SIG-M5 (cell line): Measurements from ENCODE around the gene CTSH.
"Not testable (repeated sequence)": the region's sequence is repeated elsewhere in the genome, so short reads cannot be mapped to it uniquely, and the experiment has no call there.

Experiments
- DNase-seq: peaks from one replicate; lab custom pipeline; 2025; lab: John Stamatoyannopoulos, UW

Gene CTSH

DNA sequence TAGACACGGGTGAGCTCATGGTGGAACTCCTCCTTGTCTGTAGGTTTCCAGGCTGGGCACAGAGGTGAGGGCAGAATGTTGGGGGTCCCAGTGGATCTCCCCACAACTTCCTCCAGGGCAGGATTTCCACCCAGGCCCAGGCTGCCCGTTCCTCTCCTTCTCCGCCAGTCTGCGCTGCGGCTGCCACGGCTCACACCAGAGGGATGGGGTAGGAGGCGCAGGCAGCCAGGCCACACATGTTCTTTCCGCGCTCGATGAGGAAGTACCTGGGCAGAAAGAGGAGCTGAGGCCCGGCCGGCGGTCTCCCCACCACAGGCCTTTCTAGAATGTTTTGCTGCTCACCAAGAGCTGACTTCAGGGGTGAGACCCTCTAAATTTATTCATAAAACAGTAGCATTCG, 22.9 kb downstream of the CTSH start:
- DNase-seq: no peak

DNA sequence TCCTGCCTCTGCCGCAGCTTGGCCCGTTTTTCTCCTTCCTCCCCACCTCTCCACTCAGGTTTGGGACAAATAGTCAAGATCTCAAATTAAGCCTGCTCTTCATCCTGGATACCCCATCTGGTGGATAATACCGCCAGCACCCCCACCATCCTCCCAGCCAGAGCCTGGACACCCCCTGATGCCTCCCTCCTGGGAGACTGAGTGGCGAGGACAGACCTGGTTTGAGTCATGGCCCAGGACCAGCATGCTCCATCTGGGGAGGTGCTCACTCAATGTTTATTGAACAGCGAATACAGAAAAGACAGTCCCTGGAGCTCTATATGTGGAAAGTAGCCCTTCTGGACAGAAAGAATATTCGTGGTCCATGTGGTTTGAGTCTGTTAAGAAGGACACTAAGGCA, 23.3 kb downstream of the CTSH start:
- DNase-seq: no peak

DNA sequence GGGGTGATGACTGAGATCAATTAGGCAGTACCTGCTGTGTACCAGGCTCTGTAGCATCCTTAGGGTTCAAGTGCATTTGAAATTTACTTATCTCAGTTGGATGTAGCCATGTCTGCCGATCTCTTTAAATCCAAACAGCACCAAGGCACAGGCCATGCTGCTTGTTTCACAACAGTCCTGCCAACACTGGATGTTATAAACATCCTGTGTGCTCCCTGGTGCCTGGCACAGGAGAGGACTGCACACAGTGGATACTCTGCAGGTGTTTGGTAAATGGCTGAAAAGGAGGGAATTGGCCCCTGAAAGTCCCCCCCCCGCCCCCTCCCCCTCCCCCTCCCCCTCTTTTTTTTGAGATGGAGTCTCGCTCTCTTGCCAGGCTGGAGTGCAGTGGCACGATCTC, 27.0 kb downstream of the CTSH start:
- DNase-seq: no peak

DNA sequence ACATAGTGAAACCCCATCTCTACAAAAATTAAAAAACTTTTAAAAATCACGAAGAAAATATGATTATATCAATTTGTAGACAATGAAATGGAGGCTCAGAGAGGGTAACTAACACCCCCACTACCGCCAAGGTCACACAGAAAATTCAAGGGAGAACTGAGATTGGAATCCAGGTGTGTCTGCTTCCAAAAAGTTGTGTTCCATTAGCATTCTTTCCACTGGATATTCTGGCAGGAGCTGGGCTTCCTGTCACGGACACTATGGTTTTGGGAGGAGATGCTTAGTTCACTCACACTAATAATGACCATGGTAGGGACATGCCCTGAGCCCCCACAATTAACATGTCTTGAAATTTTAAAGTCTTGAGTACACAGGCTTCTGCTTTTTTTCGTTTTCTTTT, 28.8 kb downstream of the CTSH start:
- DNase-seq: no peak

DNA sequence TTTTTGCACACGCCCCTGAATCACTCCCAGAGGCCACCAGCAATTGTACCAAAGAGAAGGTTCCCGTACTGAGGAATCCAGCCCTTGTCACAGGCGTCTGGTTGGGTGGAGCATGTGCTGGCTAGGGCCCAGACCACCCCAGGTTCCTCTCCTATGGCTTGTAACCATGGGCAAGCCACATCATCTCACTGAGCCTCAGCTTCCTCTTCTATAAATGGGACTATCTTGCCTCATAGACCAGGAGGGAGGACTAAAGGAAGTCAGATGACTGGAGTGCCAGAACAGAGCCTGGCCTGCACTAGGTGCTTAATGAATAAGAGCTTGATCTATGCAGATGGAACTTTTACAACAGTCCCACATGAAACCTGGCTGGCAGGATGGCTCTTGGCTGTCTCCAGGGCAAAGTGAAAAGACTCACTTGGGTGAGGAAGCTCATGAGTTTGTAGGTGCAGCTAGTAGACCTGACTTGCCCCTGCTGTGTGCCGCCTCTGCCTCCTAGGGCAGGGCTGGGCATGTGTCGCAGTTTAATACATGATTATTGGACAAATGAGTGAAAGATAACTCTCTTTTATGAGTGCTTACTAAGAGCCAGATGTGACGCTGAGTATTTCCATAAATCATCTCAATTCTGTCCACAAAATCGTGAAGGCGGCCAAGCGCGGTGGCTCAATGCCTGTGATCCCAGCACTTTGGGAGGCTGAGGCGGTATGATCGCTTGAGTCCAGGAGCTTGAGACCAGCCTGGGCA, 29.3 kb downstream of the CTSH start:
- peak; percentile 55 for DNase-seq

DNA sequence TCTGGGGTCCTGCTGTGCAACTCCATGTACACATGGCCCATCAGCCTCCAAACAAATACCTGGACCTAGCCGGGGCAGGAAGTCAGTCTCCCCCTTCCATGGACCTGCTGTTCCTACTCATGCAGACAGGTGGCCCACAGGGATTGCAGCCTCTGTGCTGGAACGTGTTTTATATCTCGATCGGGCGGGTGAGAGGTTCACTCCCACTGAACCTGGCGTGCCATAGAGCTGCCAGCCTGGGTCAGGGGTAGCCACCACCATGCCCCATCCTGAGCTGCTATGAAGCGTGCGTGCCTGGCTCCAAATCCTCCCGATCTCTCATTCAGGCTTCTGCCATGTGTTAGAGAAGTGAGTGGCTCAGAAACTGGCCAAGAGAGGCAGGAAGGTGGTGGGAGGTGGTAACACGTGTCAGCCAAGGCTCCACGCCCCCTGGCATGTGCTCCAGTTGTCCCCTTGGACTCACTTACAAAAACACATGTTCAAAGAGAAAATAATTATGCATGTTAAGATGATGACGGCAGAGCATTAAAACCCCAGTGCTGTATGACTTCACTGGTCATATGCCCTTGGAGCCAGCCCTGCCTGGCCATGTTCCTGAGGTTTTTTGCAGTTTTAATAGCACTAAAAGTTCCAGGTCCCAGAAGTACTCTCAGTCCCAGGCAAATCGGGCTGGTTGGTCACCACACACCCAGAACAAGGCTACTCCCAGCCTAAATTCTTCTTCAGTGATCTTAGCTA, 30.6 kb downstream of the CTSH start:
- no peak for DNase-seq

DNA sequence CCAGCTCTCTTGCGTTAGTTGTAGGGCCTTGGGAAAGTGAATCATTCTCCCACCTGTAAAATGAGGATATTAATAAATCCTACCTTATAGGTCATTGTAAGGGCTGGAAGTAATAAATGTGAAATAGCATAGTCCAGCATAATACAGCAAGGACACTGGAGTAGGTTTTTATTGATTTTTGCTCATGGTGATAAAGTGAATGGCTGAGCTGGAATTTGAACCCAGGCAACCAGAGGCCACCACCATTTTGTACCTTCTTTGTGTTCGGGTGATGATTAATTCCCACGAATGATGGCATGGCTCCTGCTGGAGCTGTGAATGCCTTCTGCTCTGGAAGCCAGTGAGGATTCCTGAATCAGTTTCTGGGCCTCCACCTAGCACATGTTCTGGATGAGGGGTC, 31.8 kb downstream of the CTSH start:
- DNase-seq: no peak

DNA sequence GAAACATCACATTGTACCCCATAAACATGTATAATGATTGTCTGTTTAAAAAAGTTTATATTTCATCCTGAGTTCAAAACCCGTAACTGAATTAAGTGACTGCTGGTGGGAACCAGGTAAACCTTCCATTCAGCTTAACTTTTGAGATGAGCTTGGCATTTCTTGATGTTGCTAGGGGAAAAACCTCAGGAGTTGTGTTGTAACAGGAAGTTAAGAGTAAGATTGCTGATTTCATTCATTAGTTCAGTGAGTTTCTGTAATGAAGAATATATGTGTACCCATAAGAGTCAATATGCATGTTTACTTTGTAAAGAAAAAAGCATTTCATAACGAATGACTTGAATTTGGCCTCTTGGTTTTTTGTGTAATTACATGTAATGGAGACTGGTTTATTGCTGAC, 32.5 kb downstream of the CTSH start:
- DNase-seq: no peak

DNA sequence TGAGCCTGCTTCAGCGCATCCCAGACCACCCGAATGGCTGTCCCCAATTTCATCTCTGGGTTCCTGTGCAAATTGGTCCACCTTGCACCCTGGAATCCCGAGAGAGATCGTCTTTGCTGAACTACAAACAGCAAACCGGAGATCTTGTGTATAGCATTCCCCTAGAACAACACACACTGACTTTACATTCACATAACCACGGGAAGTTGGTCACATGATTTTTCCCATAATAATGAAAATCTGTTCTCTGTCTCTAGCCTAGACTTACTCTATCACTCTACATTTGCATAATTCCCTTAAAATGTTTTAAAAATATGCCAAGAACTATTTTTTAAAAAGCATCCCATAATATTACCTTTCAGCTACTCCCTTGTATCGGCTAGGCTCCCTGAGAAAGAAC, 34.6 kb downstream of the CTSH start:
- DNase-seq: no peak

DNA sequence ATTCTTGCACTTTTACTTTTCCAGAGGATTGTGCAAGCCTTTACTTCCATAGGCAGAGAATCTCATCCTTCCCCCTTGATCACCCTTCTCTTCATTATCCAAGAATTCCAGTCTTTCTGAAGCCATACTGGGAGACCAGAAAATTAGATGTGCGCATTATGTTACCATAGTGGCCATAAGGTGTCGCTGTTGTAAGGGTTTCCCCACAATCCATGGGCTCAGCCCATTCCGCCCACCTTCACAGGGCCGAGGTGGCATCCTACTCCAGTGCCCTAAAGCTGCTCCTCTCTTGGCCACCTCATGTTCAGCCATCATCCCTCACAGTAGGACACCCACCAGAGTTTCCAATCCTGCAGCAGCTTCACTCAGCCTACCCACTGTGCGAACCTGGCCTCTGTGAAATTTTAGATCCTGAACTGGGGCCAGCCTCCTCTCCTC, 35.0 kb downstream of the CTSH start:
- no peak for DNase-seq

DNA sequence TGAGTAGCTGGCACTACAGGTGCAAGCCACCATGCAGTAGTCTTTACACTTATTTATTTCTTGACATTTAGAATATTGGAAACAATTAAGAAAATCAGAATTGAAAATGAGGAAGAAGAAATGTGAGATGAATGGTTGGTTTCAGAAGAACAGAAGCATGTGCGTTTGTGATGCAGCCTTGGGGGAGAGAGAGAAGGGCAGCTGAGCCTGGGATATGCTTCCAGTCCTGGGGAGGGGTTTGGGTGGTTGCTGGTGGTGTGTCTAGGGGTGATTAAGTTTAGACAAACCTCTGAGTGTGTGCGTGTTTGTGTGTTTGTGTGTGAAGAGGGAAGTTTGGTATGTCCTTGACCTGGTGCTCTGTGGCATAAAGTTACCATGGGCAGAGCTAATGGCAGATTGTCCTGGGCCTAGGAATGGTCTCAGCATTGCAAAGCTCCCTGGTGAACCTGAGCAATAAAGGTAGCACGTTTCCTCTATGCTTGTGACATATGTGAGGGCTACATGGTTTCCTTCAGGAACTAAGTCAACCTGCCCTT, 35.6 kb downstream of the CTSH start:
- no peak for DNase-seq

DNA sequence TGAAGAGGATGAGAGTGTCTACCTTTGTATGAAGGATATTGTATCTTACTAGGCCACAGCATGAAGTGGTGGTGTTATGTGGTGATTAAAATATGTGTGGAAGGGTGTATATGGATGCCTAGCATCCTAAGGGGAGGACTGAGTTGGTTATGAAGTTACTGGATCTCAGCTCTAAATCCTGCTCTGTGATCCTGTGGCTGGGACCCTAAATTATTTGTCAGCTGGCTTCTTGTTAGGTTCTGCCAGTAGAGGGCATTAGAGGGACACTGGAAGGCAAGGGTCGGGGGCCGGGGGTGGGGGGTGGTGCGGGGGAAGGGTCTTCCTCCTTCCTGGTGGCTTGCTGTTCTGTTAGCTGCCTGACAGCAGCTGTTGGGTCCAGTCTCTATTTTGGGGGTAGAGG, 37.3 kb downstream of the CTSH start:
- DNase-seq: no peak

DNA sequence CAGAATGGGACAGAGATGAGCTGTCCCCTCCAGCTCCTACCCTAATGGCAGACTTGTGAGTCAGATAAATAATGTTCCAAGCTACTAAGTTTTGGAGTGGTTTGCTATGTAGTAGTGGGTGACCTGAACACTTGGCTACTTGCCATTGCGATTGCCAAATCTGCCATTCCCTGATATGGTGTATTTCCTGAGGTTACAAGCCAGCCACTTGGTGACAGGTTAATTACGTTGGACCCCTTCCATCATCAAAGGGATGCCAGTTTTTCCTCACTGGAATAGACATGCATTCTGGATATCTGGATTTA, 38.6 kb downstream of the CTSH start:
- no peak for DNase-seq

DNA sequence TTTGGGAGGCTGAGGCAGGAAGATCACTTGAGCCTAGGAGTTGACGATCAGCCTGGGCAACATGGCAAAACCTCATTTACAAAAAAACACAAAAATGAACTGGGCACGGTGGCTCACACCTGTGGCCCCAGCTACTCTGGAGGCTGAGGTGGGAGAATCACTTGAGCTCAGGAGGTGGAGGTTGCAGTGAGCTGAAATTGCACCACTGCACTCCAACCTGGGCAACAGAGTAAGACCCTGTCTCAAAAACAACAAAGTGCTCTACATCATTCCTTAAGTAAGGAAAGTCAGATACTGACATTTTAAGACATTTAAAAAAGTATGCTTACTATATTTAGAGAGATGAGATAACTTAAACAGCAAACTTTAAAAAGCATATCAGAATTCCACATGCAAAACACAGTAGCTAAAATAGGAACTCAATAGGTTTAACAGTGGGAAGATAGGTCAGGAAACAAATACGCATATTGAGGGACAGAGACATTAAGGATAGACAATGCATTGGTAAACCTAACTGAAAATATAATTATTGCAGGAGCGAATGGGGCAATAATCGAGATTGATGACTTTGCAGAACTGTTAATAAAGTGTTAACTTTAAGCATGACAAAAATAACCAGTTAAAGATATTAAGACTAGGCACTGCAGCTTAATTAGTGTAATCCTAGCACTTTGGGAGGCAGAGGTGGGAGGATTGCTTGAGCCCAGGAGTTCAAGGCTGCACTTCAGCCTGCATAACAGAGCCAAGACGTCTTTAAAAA, 40.1 kb downstream of the CTSH start:
- no peak for DNase-seq

DNA sequence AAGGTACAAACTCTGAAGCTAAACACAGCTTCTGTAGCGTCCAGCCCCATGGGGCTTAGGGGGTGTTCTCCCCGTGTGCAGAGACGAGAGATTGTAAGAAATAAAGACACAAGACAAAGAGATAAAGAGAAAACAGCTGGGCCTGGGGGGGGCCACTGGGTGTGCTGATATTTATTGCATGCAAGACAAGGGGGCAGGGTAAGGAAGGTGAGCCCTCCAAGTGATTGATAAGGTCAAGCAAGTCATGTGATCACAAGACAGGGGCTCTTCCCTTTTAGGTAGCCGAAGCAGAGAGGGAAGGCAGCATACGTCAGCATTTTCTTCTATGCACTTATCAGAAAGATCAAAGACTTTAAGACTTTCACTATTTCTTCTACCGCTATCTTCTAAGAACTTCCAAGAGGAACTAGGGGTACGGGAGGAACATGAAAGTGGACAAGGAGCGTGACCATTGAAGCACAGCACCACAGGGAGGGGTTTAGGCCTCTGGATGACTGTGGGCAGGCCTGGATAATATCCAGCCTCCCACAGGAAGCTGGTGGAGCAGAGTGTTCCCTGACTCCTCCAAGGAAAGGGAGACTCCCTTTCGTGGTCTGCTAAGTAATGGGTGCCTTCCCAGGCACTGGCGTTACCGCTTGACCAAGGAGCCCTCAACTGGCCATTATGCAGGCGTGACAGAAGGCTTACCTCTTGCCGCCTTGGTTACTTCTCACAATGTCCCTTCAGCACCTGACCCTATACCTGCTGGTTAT, 42.4 kb downstream of the CTSH start:
- not testable (repeated sequence) for DNase-seq

DNA sequence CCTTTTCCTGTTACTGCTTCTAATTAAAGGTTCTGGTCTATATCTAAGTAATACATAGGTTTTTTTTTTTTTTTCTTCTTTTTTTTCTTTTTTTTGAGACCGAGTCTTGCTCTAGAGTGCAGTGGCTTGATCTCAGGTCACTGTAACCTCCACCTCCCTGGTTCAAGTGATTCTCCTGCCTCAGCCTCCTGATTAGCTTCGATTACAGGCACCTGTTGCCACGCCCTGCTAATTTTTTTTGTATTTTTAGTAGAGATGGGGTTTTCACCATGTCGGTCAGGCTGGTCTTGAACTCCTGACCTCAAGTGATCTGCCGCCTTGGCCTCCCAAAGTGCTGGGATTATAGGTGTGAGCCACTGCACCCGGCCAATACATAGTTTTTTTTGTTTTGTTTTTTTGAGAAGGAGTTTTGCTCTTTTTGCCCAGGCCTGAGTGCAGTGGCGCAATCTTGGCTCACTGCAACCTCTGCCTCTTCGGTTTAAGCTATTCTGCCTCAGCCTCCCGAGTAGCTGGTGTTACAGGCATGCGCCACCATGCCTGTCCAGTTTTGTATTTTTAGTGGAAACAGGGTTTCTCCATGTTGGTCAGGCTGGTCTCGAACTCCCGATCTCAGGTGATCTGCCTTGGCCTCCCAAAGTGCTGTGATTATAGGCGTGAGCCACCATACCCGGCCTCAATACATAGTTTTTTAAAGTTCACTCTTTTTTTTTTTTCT, 43.9 kb downstream of the CTSH start:
- DNase-seq: not testable (repeated sequence)

DNA sequence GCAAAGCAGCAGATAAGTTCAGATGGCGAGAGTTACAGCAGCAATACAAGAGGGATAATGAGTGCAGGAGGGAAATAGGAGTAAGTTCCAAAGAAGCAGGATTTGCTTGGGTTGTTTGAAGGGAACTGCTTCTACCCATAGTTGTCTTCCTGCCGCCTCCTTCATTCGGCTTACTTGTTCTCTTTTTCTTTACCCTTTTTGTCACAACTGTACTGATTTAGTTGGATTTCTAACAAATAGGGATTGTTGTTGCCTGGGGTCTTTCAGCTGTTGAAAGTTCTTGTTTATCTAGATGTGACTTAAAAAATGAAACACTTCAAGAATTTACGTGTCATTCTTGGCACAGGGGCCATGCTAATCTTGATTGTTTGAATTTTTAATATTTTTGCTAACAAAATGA, 46.3 kb downstream of the CTSH start:
- no peak for DNase-seq

DNA sequence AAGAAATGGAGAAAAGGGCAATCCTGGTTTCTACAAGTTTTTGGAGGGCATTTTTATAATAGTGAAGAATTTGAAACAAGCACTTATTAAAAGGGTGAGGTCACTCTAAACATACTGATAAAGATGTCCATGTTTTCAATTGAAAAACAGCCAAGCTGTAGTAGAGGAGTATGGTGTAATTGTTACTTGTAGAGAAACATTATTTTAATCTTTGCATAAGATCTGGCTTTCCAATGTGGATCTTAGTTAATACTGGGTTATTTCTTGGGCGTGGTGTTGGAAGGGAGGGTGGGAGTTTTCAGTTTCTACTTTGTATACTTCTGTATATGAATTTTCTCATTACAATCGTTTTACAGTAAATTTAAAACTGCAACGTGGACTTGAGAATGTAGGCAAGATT, 49.4 kb downstream of the CTSH start:
- DNase-seq: no peak

DNA sequence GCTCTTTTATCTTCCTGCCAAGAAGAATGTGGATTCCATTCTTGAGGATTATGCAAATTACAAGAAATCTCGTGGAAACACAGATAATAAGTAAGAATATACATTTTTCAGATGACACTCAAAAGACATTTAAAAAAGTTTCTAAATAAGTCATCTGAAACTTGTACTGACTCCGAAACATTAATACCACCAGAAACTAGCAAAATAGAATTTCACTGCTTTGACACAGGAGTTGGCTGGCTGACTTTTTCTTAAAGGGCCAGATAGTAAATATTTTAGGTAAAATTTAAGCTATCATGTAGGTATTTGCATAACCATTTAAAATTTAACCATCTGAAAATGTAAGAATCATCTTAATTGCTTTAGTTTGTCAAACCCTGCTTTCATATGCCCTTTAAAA, 51.3 kb downstream of the CTSH start:
- no peak for DNase-seq

DNA sequence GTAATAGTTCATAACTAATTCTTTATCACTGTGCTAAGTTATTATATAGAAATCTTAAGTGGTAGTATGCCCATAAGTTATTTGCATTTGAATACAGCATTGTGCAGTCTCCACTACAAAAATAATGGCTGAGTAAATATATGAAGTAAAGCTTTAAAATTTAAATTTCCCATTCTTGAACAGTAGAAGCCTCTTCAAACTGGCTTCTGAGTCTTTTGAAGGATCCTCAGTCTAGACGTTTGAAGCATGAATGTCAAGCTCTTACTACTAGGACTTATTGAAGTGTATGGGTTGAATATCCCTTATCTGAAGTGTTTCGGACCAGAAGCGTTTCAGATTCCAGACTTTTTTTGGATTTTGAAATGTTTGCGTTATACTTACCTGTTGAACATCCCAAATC, 55.8 kb downstream of the CTSH start:
- DNase-seq: no peak

DNA sequence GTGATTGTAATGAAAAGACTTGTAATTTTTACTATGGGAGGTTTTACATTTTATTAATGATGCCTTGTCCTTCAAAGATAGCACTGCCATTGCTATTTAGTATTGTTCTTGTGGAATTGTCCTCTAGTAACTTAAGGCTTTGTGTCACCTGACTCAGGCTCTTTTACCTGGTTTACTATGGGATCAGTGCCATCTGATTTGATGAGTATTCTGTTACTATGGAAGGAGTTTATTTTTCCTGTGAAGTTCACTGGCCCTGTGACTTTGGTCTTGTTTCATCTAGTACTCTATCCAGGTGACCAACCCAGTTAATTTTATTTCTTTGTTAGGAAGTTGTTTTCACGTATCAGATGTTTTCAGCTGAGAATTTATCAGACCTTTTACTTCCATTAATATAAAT, 63.2 kb downstream of the CTSH start:
- no peak for DNase-seq

DNA sequence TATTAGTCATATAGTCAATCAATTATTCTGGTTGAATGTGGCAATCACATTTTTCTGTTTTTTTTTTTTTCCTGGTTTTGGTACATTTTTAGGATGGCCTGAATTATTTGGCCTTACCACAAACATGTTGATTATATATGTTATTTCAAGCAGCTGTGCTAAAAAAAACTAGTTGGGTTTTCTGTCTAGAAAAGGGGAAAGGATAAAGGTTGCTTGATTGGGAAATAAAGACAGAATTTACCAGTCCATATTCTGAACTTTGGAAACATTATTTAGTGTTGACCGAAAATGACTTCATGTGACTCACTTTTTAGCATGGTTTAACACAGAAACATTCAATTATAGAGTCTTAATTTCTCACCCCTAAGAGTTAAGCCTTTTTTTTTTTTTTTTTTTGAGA, 64.0 kb downstream of the CTSH start:
- no peak for DNase-seq
